Measurements from ENCODE around the gene SOHLH2.

Gene SOHLH2

DNA sequence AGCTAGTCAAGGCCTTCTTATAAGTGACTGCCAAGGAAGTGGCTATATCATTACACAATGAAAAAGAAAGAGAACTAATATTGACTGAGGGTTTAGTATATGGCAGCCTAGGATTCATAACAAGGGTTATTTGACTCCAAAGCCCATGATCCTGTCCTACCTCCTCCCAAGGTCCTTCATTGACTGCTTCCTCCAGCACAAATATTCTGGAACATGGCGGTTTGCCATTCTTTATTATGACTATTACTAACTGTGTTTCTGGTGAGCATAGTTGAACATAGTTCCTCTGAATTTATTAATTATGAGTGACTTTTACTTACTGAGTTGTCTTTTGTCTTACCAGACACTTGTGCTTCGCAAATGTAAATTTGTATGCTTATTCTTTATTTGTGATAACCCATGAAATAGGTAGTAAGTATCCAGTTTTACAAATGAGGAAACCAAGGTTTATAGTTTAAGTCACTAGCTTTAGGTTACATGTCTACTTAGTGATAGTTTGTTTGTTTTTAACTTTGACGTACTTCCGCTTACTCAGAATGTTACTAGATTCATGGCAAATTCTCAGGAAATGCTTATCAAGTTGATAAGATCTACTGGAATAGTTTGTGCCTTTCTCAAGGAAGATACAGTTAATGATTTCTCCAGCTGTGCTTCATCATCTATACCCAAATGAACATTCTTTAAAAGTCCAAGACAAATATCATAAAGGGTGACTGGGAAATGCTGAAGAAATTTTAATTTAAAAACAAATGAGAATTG, 67.7 kb downstream of the SOHLH2 start:
- Histone ChIP-seq H3K4me1 (no peaks in the 10 kb centered on the region), H3K9me3 (replicated peaks in 1 of 11) (peaks cover 0 to 12% (median 0%) of the 10 kb centered on the region in 11 experiments; a peak in 2 of 22 replicates), H3K4me2 (no peak overlapping the region), H4K20me1 (no peaks in the 10 kb centered on the region), H3K27ac (no peak overlapping the region), H3K27me3 (no peaks in the 10 kb centered on the region), H3K4me3 (no peak overlapping the region), H3K36me3 (no peaks in the 10 kb centered on the region), H3K9ac (no peak overlapping the region)
- no peak for TF ChIP-seq Cebpa-rat (IDR thresholded peaks at IDR 0.05)

GRCh38 chr13:36143738-36144137, 70.6 kb downstream of the SOHLH2 start:
- TF ChIP-seq Cebpa-rat (IDR thresholded peaks at IDR 0.05): no peak
- Histone ChIP-seq H3K27ac (no peak overlapping the region), H3K4me2 (no peak overlapping the region), H3K36me3 (no peaks in the 10 kb centered on the region), H3K9ac (no peak overlapping the region), H3K27me3 (no peaks in the 10 kb centered on the region), H4K20me1 (no peaks in the 10 kb centered on the region), H3K4me3 (no peak overlapping the region), H3K9me3 (replicated peaks in 1 of 11) (no peaks in the 10 kb centered on the region), H3K4me1 (no peaks in the 10 kb centered on the region)

GRCh38 chr13:36142735-36143134, 71.6 kb downstream of the SOHLH2 start:
- H3K9me3 ChIP-seq (replicated peaks in 1 of 11): peaks cover 0 to 5% (median 0%) of the 10 kb centered on the region in 11 experiments; a peak in 2 of 22 replicates
- no peak overlapping the region for H3K27ac ChIP-seq
- H3K4me3 ChIP-seq: no peak overlapping the region
- H3K9ac ChIP-seq: no peak overlapping the region
- H3K27me3 ChIP-seq: no peaks in the 10 kb centered on the region
- no peak for TF ChIP-seq Cebpa-rat (IDR thresholded peaks at IDR 0.05)
- H3K36me3 ChIP-seq: no peaks in the 10 kb centered on the region
- H4K20me1 ChIP-seq: no peaks in the 10 kb centered on the region
- no peak overlapping the region for H3K4me2 ChIP-seq
- no peaks in the 10 kb centered on the region for H3K4me1 ChIP-seq

GRCh38 chr13:36135876-36136275, 78.5 kb downstream of the SOHLH2 start:
- no peak for TF ChIP-seq Cebpa-rat (IDR thresholded peaks at IDR 0.05)
- Histone ChIP-seq H3K36me3 (no peaks in the 10 kb centered on the region), H3K9me3 (replicated peaks in 1 of 11) (peaks cover 4 to 21% (median 11%) of the 10 kb centered on the region in 11 experiments; a peak in 13 of 22 replicates), H3K4me2 (no peak overlapping the region), H3K4me1 (peaks cover 0 to 4% (median 0%) of the 10 kb centered on the region in 10 experiments; a peak in 1 of 20 replicates), H4K20me1 (no peaks in the 10 kb centered on the region), H3K27ac (no peak overlapping the region), H3K9ac (no peak overlapping the region), H3K4me3 (no peak overlapping the region), H3K27me3 (no peaks in the 10 kb centered on the region)

DNA sequence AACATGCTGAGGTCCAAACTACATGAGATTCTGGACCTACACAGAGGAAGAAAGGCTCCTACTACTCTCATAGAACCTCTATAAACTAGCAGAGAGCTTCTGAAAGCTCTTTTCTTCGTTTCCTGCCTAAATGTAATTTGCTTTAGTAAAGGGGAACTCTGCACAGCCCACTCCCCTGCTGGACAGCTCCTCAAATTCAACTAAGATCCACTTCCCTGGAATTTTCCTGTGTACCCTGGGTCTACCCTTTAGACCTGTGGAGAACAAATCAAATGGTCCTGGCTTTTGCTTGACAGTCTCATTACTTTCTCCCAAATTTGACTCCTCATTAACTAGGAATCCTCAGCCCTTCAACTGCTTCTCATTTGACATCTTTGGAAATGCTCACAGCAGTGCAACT, 79.7 kb downstream of the SOHLH2 start:
- Histone ChIP-seq H3K4me1 (peaks cover 0 to 4% (median 0%) of the 10 kb centered on the region in 10 experiments; a peak in 1 of 20 replicates), H3K9ac (no peak overlapping the region), H3K9me3 (replicated peaks in 1 of 11) (peaks cover 4 to 24% (median 14%) of the 10 kb centered on the region in 11 experiments; a peak in 13 of 22 replicates), H4K20me1 (no peaks in the 10 kb centered on the region), H3K27ac (no peak overlapping the region), H3K36me3 (no peaks in the 10 kb centered on the region), H3K4me2 (no peak overlapping the region), H3K27me3 (no peaks in the 10 kb centered on the region), H3K4me3 (no peak overlapping the region)
- no peak for TF ChIP-seq Cebpa-rat (IDR thresholded peaks at IDR 0.05)

GRCh38 chr13:36133950-36134626, 80.3 kb downstream of the SOHLH2 start:
- H4K20me1 ChIP-seq: no peaks in the 10 kb centered on the region
- H3K4me2 ChIP-seq: no peak overlapping the region
- H3K27me3 ChIP-seq: no peaks in the 10 kb centered on the region
- no peak overlapping the region for H3K4me3 ChIP-seq
- no peak overlapping the region for H3K9ac ChIP-seq
- peaks cover 4 to 24% (median 14%) of the 10 kb centered on the region in 11 experiments; a peak in 13 of 22 replicates for H3K9me3 ChIP-seq (replicated peaks in 1 of 11)
- no peak for TF ChIP-seq Cebpa-rat (IDR thresholded peaks at IDR 0.05)
- no peaks in the 10 kb centered on the region for H3K36me3 ChIP-seq
- H3K4me1 ChIP-seq: peaks cover 0 to 4% (median 0%) of the 10 kb centered on the region in 10 experiments; a peak in 1 of 20 replicates
- H3K27ac ChIP-seq: no peak overlapping the region

GRCh38 chr13:36132376-36132775, 82.0 kb downstream of the SOHLH2 start:
- Histone ChIP-seq H3K36me3 (no peaks in the 10 kb centered on the region), H3K4me1 (peaks cover 0 to 4% (median 0%) of the 10 kb centered on the region in 10 experiments; a peak in 1 of 20 replicates), H3K9me3 (replicated peaks in 1 of 11) (peaks cover under 1 to 18% (median 14%) of the 10 kb centered on the region in 11 experiments; a peak in 13 of 22 replicates), H3K9ac (no peak overlapping the region), H3K4me3 (no peak overlapping the region), H3K27ac (no peak overlapping the region), H4K20me1 (no peaks in the 10 kb centered on the region), H3K27me3 (no peaks in the 10 kb centered on the region), H3K4me2 (no peak overlapping the region)
- no peak for TF ChIP-seq Cebpa-rat (IDR thresholded peaks at IDR 0.05)

DNA sequence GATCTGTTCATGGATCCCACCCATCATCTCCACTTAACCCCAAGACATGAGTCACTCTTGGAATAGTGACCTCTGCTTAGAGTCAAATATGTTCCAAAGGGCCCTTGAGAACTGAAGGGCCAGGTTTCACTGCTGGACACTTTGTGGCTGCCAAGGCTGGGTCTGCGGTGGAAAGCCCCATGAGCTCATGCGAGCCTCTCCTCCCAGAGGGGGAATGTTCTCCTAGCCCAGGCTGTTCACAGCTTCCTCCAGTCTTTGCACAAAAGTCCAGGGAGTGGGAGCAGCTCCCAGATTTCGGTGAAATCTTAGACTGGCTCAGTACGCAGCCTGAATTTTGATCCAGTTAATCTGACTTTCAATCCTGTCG, 82.4 kb downstream of the SOHLH2 start:
- Histone ChIP-seq H3K27me3 (no peaks in the 10 kb centered on the region), H3K9me3 (replicated peaks in 1 of 11) (peaks cover 0 to 18% (median 14%) of the 10 kb centered on the region in 11 experiments; a peak in 13 of 22 replicates), H3K4me3 (no peak overlapping the region), H4K20me1 (no peaks in the 10 kb centered on the region), H3K4me2 (no peak overlapping the region), H3K36me3 (no peaks in the 10 kb centered on the region), H3K27ac (no peak overlapping the region), H3K4me1 (peaks cover 0 to 4% (median 0%) of the 10 kb centered on the region in 10 experiments; a peak in 1 of 20 replicates), H3K9ac (no peak overlapping the region)
- no peak for TF ChIP-seq Cebpa-rat (IDR thresholded peaks at IDR 0.05)

- Histone ChIP-seq H3K4me2 (no peak within 1 kb of the TSS), H3K4me1 (peaks cover 0 to 4% (median 0%) of the 10 kb centered on the region in 10 experiments; a peak in 1 of 20 replicates), H3K9me3 (replicated peaks in 1 of 11) (peaks cover 0 to 18% (median 14%) of the 10 kb centered on the region in 11 experiments; a peak in 13 of 22 replicates), H3K27me3 (no peaks in the 10 kb centered on the region), H3K4me3 (no peak within 1 kb of the TSS), H3K36me3 (no peaks in the 10 kb centered on the region), H3K27ac (no peak within 1 kb of the TSS), H4K20me1 (no peaks in the 10 kb centered on the region), H3K9ac (no peak within 1 kb of the TSS)
- TF ChIP-seq Cebpa-rat (IDR thresholded peaks at IDR 0.05): no peak
Measured at GRCh38 chr13:36131222-36131930, 83.0 kb downstream of the SOHLH2 start, which contains the start of gene DCLK1. Gene DCLK1 (minus strand): TSS chr13:36131382.
